ENCODE data around the gene SERPINB6. TPM values are rescaled to one million over a fixed set of nuclear protein-coding genes. Genes with fewer than 3 reads are reported as not detected.
"Not testable (repeated sequence)": the region's sequence is repeated elsewhere in the genome, so short reads cannot be mapped to it uniquely, and the experiment has no call there.

The SERPINB6 gene
- total RNA-seq, 2 experiments from 2014 or later = 51.0 to 52.8 TPM

- Mint-ChIP-seq H3K36me3 (ENCODE audit: low read depth) (peaks cover 37% of the 10 kb centered on the region), H3K4me3 (peak overlapping the region; percentile 94), H3K4me1 (ENCODE audit: low read depth) (peaks cover 56% of the 10 kb centered on the region)
- ChIA-PET CTCF (interaction anchor here (2.0 to 5.5 kb wide), 3 partner anchors 8 to 57 kb away, joined by 7 to 34 read pairs (median 11); no protein-coding TSS in a partner anchor), POLR2A (interaction anchor here (0.7 to 2.0 kb wide), 14 partner anchors 8 to 162 kb away, joined by 3 to 19 read pairs (median 5); no protein-coding TSS in a partner anchor)
- not testable (repeated sequence) for ATAC-seq; H3K9me3 Mint-ChIP-seq (ENCODE audit: insufficient read depth); DNase-seq; H3K27ac Mint-ChIP-seq; H3K27me3 Mint-ChIP-seq (ENCODE audit: low read depth)
Observed at GRCh38 chr6:2903411-2904185, 67.8 kb downstream of the SERPINB6 start.

- ChIA-PET POLR2A (interaction anchor here (0.6 to 2.0 kb wide), 15 partner anchors 10 to 164 kb away, joined by 3 to 19 read pairs (median 5); no protein-coding TSS in a partner anchor), CTCF (interaction anchor here (0.7 to 5.5 kb wide), 14 partner anchors 10 to 126 kb away, joined by 3 to 48 read pairs (median 9); partner anchors contain the start of gene SERPINB1)
- peak overlapping the region; percentile 91 for H3K27ac Mint-ChIP-seq
- H3K9me3 Mint-ChIP-seq (ENCODE audit: insufficient read depth); ATAC-seq; H3K27me3 Mint-ChIP-seq (ENCODE audit: low read depth): not testable (repeated sequence)
- peaks cover 54% of the 10 kb centered on the region for H3K36me3 Mint-ChIP-seq (ENCODE audit: low read depth)
- peak overlapping the region; percentile 94 for H3K4me3 Mint-ChIP-seq
- DNase-seq = peak; percentile 21
- H3K4me1 Mint-ChIP-seq (ENCODE audit: low read depth) = peaks cover 55% of the 10 kb centered on the region
Observed at GRCh38 chr6:2901645-2902502, 69.5 kb downstream of the SERPINB6 start.

- ChIA-PET POLR2A (interaction anchor here (0.6 to 2.3 kb wide), 11 partner anchors 17 to 360 kb away, joined by 3 to 7 read pairs (median 3); no protein-coding TSS in a partner anchor), CTCF (interaction anchor here (1.1 to 4.9 kb wide), 8 partner anchors 10 to 110 kb away, joined by 4 to 48 read pairs (median 16); partner anchors contain the start of gene SERPINB1)
- Mint-ChIP-seq H3K4me1 (ENCODE audit: low read depth) (peaks cover 53% of the 10 kb centered on the region), H3K4me3 (peak overlapping the region; percentile 94), H3K27me3 (ENCODE audit: low read depth) (no peaks in the 10 kb centered on the region), H3K9me3 (ENCODE audit: insufficient read depth) (no peaks in the 10 kb centered on the region), H3K36me3 (ENCODE audit: low read depth) (peaks cover 60% of the 10 kb centered on the region), H3K27ac (peak overlapping the region; percentile 62)
- peak; percentile 21 for DNase-seq
- ATAC-seq = no peak
Observed at GRCh38 chr6:2900821-2901644, 70.3 kb downstream of the SERPINB6 start.

GRCh38 chr6:2900221-2900807, 71.1 kb downstream of the SERPINB6 start:
- POLR2A ChIA-PET = interaction anchor here (0.7 to 2.3 kb wide), 10 partner anchors 16 to 134 kb away, joined by 3 to 7 read pairs (median 4); no protein-coding TSS in a partner anchor
- H3K27me3 Mint-ChIP-seq (ENCODE audit: low read depth) = no peaks in the 10 kb centered on the region
- H3K4me3 Mint-ChIP-seq = peak overlapping the region; percentile 94
- H3K36me3 Mint-ChIP-seq (ENCODE audit: low read depth) = peaks cover 65% of the 10 kb centered on the region
- H3K9me3 Mint-ChIP-seq (ENCODE audit: insufficient read depth) = no peaks in the 10 kb centered on the region
- ATAC-seq (no peak), DNase-seq (peak; percentile 21)
- peak overlapping the region; percentile 62 for H3K27ac Mint-ChIP-seq
- H3K4me1 Mint-ChIP-seq (ENCODE audit: low read depth) = peaks cover 52% of the 10 kb centered on the region
- CTCF ChIA-PET = interaction anchor here (0.8 to 4.9 kb wide), 9 partner anchors 11 to 109 kb away, joined by 3 to 48 read pairs (median 13); partner anchors contain the start of gene SERPINB1

GRCh38 chr6:2899596-2899995, 71.8 kb downstream of the SERPINB6 start:
- POLR2A ChIA-PET = interaction anchor here (0.7 to 2.3 kb wide), 6 partner anchors 18 to 90 kb away, joined by 3 to 7 read pairs (median 6); no protein-coding TSS in a partner anchor
- Mint-ChIP-seq H3K4me3 (peak overlapping the region; percentile 94), H3K27ac (peak overlapping the region; percentile 47), H3K4me1 (ENCODE audit: low read depth) (peaks cover 52% of the 10 kb centered on the region), H3K9me3 (ENCODE audit: insufficient read depth) (no peaks in the 10 kb centered on the region), H3K36me3 (ENCODE audit: low read depth) (peaks cover 72% of the 10 kb centered on the region), H3K27me3 (ENCODE audit: low read depth) (no peaks in the 10 kb centered on the region)
- CTCF ChIA-PET = interaction anchor here (0.8 to 4.9 kb wide), 8 partner anchors 12 to 108 kb away, joined by 3 to 48 read pairs (median 16); partner anchors contain the start of gene SERPINB1
- no peak for ATAC-seq
- peak; percentile 32 for DNase-seq

Other genes with a start within 250 kb of the SERPINB6 start
- under 1 TPM; 0.13 to 0.26 TPM for gene MYLK4, start 220.6 kb downstream of the SERPINB6 start, total RNA-seq
- gene WRNIP1, start 206.2 kb downstream of the SERPINB6 start, total RNA-seq = 10 to 100 TPM; 48.2 to 49.6 TPM
- 10 to 100 TPM; 55.1 to 57.1 TPM for gene SERPINB1, start 129.7 kb downstream of the SERPINB6 start, total RNA-seq
- gene SERPINB9, start 68.3 kb downstream of the SERPINB6 start, total RNA-seq = 10 to 100 TPM; 36.9 to 38.1 TPM
- gene NQO2, start 28.3 kb upstream of the SERPINB6 start, total RNA-seq = 10 to 100 TPM; 21.2 to 21.4 TPM
- gene RIPK1, start 96.9 kb upstream of the SERPINB6 start, total RNA-seq = 10 to 100 TPM; 28.0 to 28.1 TPM
- gene BPHL, start 147.1 kb upstream of the SERPINB6 start, total RNA-seq = 1 to 10 TPM; 5.5 to 8.0 TPM
- 1 to 10 TPM; 2.7 to 3.5 TPM for gene TUBB2A, start 186.0 kb upstream of the SERPINB6 start, total RNA-seq

Measured in activated CD8-positive, alpha-beta T cell treated with anti-CD3 and anti-CD28 coated beads, Interleukin-2, amount 10 ng/mL, durations not matched to agents 7 days and 5 days (primary cell).